ENCODE data around the gene GYS2.

- TF ChIP-seq POLR2A (IDR thresholded peaks at IDR 0.05; ENCODE audit: low read length) (no peak), GATA1 (IDR thresholded peaks at IDR 0.05; ENCODE audit: low read depth, low read length) (no peak)
These were observed 37.7 kb downstream of the GYS2 start for GRCh38 chr12:21566907-21567394.
